Activated naive CD4-positive, alpha-beta T cell treated with anti-CD3 and anti-CD28 coated beads, Interleukin-2, amount 10 ng/mL, durations not matched to agents 7 days and 5 days (primary cell): ENCODE measurements around the gene CANT1.
"Not testable (repeated sequence)": the region's sequence is repeated elsewhere in the genome, so short reads cannot be mapped to it uniquely, and the experiment has no call there.

ENCODE experiments used
- CTCF ChIA-PET: fragments of 350-600 bp; sonication (Branson Sonifier 250); formaldehyde crosslinking; loops from one replicate; lab custom pipeline; 2021; ENCODE audit warnings: antibody characterized with exemption; lab: Charles Lee
- DNase-seq: peaks from one replicate; pipeline ENCODE4 v3.0.0-alpha.2; 2020
- H3K27ac Mint-ChIP-seq: one replicate; pipeline ENCODE4 v1.8.0; 2021; ENCODE audit warnings: mild to moderate bottlenecking, moderate library complexity, mixed read lengths
- H3K27me3 Mint-ChIP-seq: one replicate; pipeline ENCODE4 v1.8.0; 2021; ENCODE audit warnings: mild to moderate bottlenecking, mixed read lengths
- H3K36me3 Mint-ChIP-seq: one replicate; pipeline ENCODE4 v1.8.0; 2021; ENCODE audit warnings: mixed read lengths
- H3K4me1 Mint-ChIP-seq: one replicate; pipeline ENCODE4 v1.8.0; 2021; ENCODE audit warnings: mixed read lengths
- H3K4me3 Mint-ChIP-seq: one replicate; pipeline ENCODE4 v1.8.0; 2021; ENCODE audit warnings: mild to moderate bottlenecking, moderate library complexity, mixed read lengths
- H3K9me3 Mint-ChIP-seq: one replicate; pipeline ENCODE4 v1.8.0; 2021; ENCODE audit warnings: mixed read lengths

CANT1 gene

GRCh38 chr17:78971756-78972506 is 37.6 kb downstream of the CANT1 start:
- peaks cover 10% of the 10 kb centered on the region for H3K4me1 Mint-ChIP-seq
- peaks cover 22% of the 10 kb centered on the region for H3K36me3 Mint-ChIP-seq
- no peak overlapping the region for H3K4me3 Mint-ChIP-seq

GRCh38 chr17:78970834-78971755 is 38.5 kb downstream of the CANT1 start:
- Mint-ChIP-seq H3K27ac (peak overlapping the region; percentile 85), H3K27me3 (no peaks in the 10 kb centered on the region), H3K36me3 (peaks cover 21% of the 10 kb centered on the region), H3K4me1 (peaks cover 7% of the 10 kb centered on the region), H3K4me3 (no peak overlapping the region), H3K9me3 (no peaks in the 10 kb centered on the region)
- DNase-seq = peak; percentile 86
- CTCF ChIA-PET = interaction anchor here (0.9 to 5.0 kb wide), 12 partner anchors 9 to 152 kb away, joined by 3 to 51 read pairs (median 4); partner anchors contain the start of gene LGALS3BP

More at GRCh38 chr17:78971756-78972506, 37.6 kb downstream of the CANT1 start:
- CTCF ChIA-PET = interaction anchor here (0.6 to 5.0 kb wide), 11 partner anchors 8 to 153 kb away, joined by 3 to 51 read pairs (median 4); partner anchors contain the start of gene LGALS3BP
- no peaks in the 10 kb centered on the region for H3K9me3 Mint-ChIP-seq
- DNase-seq = no peak
- no peaks in the 10 kb centered on the region for H3K27me3 Mint-ChIP-seq
- H3K27ac Mint-ChIP-seq = no peak overlapping the region

GRCh38 chr17:78969865-78970264 is 39.7 kb downstream of the CANT1 start:
- DNase-seq = no peak
- no peak overlapping the region for H3K27ac Mint-ChIP-seq
- peaks cover 15% of the 10 kb centered on the region for H3K36me3 Mint-ChIP-seq
- no peaks in the 10 kb centered on the region for H3K27me3 Mint-ChIP-seq
- CTCF ChIA-PET = interaction anchor here (5.0 kb wide), 1 partner anchor 105 kb away, joined by 51 read pairs; no protein-coding TSS in a partner anchor
- peaks cover 5% of the 10 kb centered on the region for H3K4me1 Mint-ChIP-seq
- no peaks in the 10 kb centered on the region for H3K9me3 Mint-ChIP-seq
- H3K4me3 Mint-ChIP-seq = no peak overlapping the region

GRCh38 chr17:78967782-78968362 is 41.7 kb downstream of the CANT1 start:
- H3K9me3 Mint-ChIP-seq = no peaks in the 10 kb centered on the region
- H3K4me1 Mint-ChIP-seq = peaks cover 5% of the 10 kb centered on the region
- H3K36me3 Mint-ChIP-seq = peaks cover 12% of the 10 kb centered on the region
- no peak overlapping the region for H3K4me3 Mint-ChIP-seq
- DNase-seq = no peak
- H3K27ac Mint-ChIP-seq = no peak overlapping the region
- H3K27me3 Mint-ChIP-seq = no peaks in the 10 kb centered on the region
- CTCF ChIA-PET = no interaction called here

GRCh38 chr17:78966910-78967600 is 42.5 kb downstream of the CANT1 start:
- Mint-ChIP-seq H3K36me3 (peaks cover 12% of the 10 kb centered on the region), H3K4me3 (no peak overlapping the region), H3K9me3 (no peaks in the 10 kb centered on the region), H3K27me3 (no peaks in the 10 kb centered on the region), H3K27ac (no peak overlapping the region), H3K4me1 (peaks cover 5% of the 10 kb centered on the region)
- no peak for DNase-seq
- CTCF ChIA-PET = no interaction called here

GRCh38 chr17:78966123-78966813 is 43.3 kb downstream of the CANT1 start:
- Mint-ChIP-seq H3K4me3 (no peak overlapping the region), H3K9me3 (no peaks in the 10 kb centered on the region), H3K4me1 (peaks cover 4% of the 10 kb centered on the region), H3K27ac (no peak overlapping the region), H3K27me3 (no peaks in the 10 kb centered on the region), H3K36me3 (peaks cover 8% of the 10 kb centered on the region)
- CTCF ChIA-PET = no interaction called here
- DNase-seq = no peak

- Mint-ChIP-seq H3K4me3 (no peak overlapping the region), H3K27ac (no peak overlapping the region), H3K36me3 (peaks cover 5% of the 10 kb centered on the region), H3K4me1 (no peaks in the 10 kb centered on the region), H3K27me3 (no peaks in the 10 kb centered on the region), H3K9me3 (no peaks in the 10 kb centered on the region)
- no peak for DNase-seq
- CTCF ChIA-PET = no interaction called here
These were observed 44.1 kb downstream of the CANT1 start for GRCh38 chr17:78965491-78965924.

GRCh38 chr17:78963378-78963777 is 46.2 kb downstream of the CANT1 start:
- H3K9me3 Mint-ChIP-seq = no peaks in the 10 kb centered on the region
- H3K4me3 Mint-ChIP-seq = no peak overlapping the region
- CTCF ChIA-PET = interaction anchor here (1.5 kb wide), 1 partner anchor 79 kb away, joined by 3 read pairs; no protein-coding TSS in a partner anchor

GRCh38 chr17:78962984-78963348 is 46.6 kb downstream of the CANT1 start:
- CTCF ChIA-PET = interaction anchor here (1.3 to 1.5 kb wide), 2 partner anchors 9 to 80 kb away, joined by 3 read pairs; no protein-coding TSS in a partner anchor
- DNase-seq, H3K27ac Mint-ChIP-seq, H3K4me3 Mint-ChIP-seq, H3K4me1 Mint-ChIP-seq, H3K9me3 Mint-ChIP-seq, H3K36me3 Mint-ChIP-seq, H3K27me3 Mint-ChIP-seq: not testable (repeated sequence)

More at GRCh38 chr17:78963378-78963777, 46.2 kb downstream of the CANT1 start:
- DNase-seq = no peak
- no peaks in the 10 kb centered on the region for H3K36me3 Mint-ChIP-seq
- H3K4me1 Mint-ChIP-seq = no peaks in the 10 kb centered on the region
- H3K27ac Mint-ChIP-seq = no peak overlapping the region
- H3K27me3 Mint-ChIP-seq = no peaks in the 10 kb centered on the region

GRCh38 chr17:78962345-78962983 is 47.1 kb downstream of the CANT1 start:
- no peak overlapping the region for H3K27ac Mint-ChIP-seq
- no peaks in the 10 kb centered on the region for H3K9me3 Mint-ChIP-seq

GRCh38 chr17:78961571-78961970 is 48.0 kb downstream of the CANT1 start:
- no peaks in the 10 kb centered on the region for H3K36me3 Mint-ChIP-seq
- H3K27me3 Mint-ChIP-seq = no peaks in the 10 kb centered on the region
- CTCF ChIA-PET = no interaction called here

More at GRCh38 chr17:78962345-78962983, 47.1 kb downstream of the CANT1 start:
- Mint-ChIP-seq H3K4me3 (no peak overlapping the region), H3K27me3 (no peaks in the 10 kb centered on the region), H3K4me1 (no peaks in the 10 kb centered on the region), H3K36me3 (no peaks in the 10 kb centered on the region)
- CTCF ChIA-PET = interaction anchor here (0.7 to 1.3 kb wide), 2 partner anchors 8 to 9 kb away, joined by 3 read pairs; no protein-coding TSS in a partner anchor
- DNase-seq = no peak

GRCh38 chr17:78960928-78961327 is 48.6 kb downstream of the CANT1 start:
- no peak overlapping the region for H3K4me3 Mint-ChIP-seq
- CTCF ChIA-PET = no interaction called here
- H3K36me3 Mint-ChIP-seq = no peaks in the 10 kb centered on the region
- no peak overlapping the region for H3K27ac Mint-ChIP-seq
- H3K9me3 Mint-ChIP-seq = no peaks in the 10 kb centered on the region
- no peaks in the 10 kb centered on the region for H3K27me3 Mint-ChIP-seq
- DNase-seq = no peak
- no peaks in the 10 kb centered on the region for H3K4me1 Mint-ChIP-seq

More at GRCh38 chr17:78961571-78961970, 48.0 kb downstream of the CANT1 start:
- no peaks in the 10 kb centered on the region for H3K4me1 Mint-ChIP-seq
- H3K27ac Mint-ChIP-seq = no peak overlapping the region
- H3K9me3 Mint-ChIP-seq = no peaks in the 10 kb centered on the region
- no peak for DNase-seq
- H3K4me3 Mint-ChIP-seq = no peak overlapping the region
